Erythroblast (primary cell): ENCODE results near the gene CDH9.

Source experiments
- GATA1 ChIP-seq: IDR thresholded peaks from 2 replicates; pipeline ENCODE4 v1.6.1; 2011; ENCODE audit warnings: low read depth, mild to moderate bottlenecking, control low read depth, low read length, moderate library complexity
- POLR2A ChIP-seq: IDR thresholded peaks from 2 replicates; pipeline ENCODE4 v1.6.1; 2011; ENCODE audit warnings: mild to moderate bottlenecking, low read length

- TF ChIP-seq POLR2A (no peak), GATA1 (no peak)
Observed at GRCh38 chr5:27038476-27038875, at the start of gene CDH9.
